Measurements from ENCODE around the gene EFCAB6.

DNA sequence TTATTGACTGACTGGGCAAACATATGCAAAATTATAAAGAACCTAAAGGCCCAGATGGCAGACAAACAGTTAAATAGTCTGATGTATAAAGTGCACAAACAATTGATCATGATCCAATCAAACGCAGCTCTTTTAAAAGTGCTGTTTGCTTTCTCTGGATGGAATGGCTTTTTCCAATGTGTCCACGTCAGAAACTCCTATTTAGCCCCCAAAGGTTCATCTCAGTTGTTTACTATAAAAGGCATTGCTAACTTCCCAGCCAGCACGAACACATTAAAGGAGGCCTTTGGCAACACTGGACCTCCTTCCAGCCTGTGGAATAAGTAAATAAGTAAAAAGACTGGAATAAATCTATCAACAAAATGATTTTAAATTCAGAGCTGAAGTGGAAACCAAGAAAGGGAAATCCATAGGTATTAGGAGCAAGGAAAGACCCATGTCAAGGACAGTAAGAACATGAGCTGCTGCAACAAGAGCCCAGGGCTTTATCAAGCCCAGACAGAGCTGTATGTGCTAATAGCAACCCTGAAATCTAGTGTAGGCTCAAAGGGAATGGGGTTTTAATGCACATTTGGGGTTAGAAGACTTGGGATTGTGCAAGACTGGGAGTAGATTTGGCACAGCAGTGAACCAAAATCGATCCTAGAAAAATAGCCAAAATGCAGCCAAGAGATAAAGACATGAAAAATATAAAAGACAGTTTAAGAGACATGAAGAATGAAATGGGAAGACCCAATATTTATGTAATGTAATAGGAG is 105.4 kb downstream of the EFCAB6 start:
- TF ChIP-seq CTCF (IDR thresholded peaks at IDR 0.05 in 8 of 11, conservative IDR thresholded peaks at IDR 0.05 in 3 of 11), result no peak
- TF ChIP-seq POLR2A (IDR thresholded peaks at IDR 0.05), result no peak
- TF ChIP-seq POLR2AphosphoS5 (IDR thresholded peaks at IDR 0.05), result no peak
